ENCODE measurements around the gene XPO6.

The XPO6 gene

GRCh38 chr16:28110977-28111376 lies 100.8 kb downstream of the XPO6 start:
- Histone ChIP-seq H3K4me3 (ENCODE audit: extremely low read depth, insufficient read depth, low read length, poor library complexity, severe bottlenecking) (no peak overlapping the region), H3K36me3 (ENCODE audit: control insufficient read depth, insufficient read depth, low read length) (peaks cover 90% of the 10 kb centered on the region), H3K4me1 (ENCODE audit: control insufficient read depth, insufficient read depth, low read length, poor library complexity, severe bottlenecking) (peaks cover 3% of the 10 kb centered on the region), H3K9me3 (ENCODE audit: control insufficient read depth, low read length) (no peaks in the 10 kb centered on the region), H3K27ac (ENCODE audit: low read depth, low read length, severe bottlenecking) (no peak overlapping the region)
- WGBS, 2 experiments (ENCODE audit: insufficient coverage in 2 of 2), result no CpG with 5 or more reads among the region's 2 CpGs

GRCh38 chr16:28110479-28110878 lies 101.3 kb downstream of the XPO6 start:
- Histone ChIP-seq H3K36me3 (ENCODE audit: control insufficient read depth, insufficient read depth, low read length) (peaks cover 90% of the 10 kb centered on the region), H3K4me1 (ENCODE audit: control insufficient read depth, insufficient read depth, low read length, poor library complexity, severe bottlenecking) (peaks cover 3% of the 10 kb centered on the region), H3K4me3 (ENCODE audit: extremely low read depth, insufficient read depth, low read length, poor library complexity, severe bottlenecking) (no peak overlapping the region), H3K9me3 (ENCODE audit: control insufficient read depth, low read length) (no peaks in the 10 kb centered on the region), H3K27ac (ENCODE audit: low read depth, low read length, severe bottlenecking) (no peak overlapping the region)
- 82 to 90% methylated on average over 2 to 3 of the region's 5 CpGs for WGBS, 2 experiments (ENCODE audit: insufficient coverage in 2 of 2)

- Histone ChIP-seq H3K4me3 (ENCODE audit: extremely low read depth, insufficient read depth, low read length, poor library complexity, severe bottlenecking) (no peak overlapping the region), H3K9me3 (ENCODE audit: control insufficient read depth, low read length) (no peaks in the 10 kb centered on the region), H3K4me1 (ENCODE audit: control insufficient read depth, insufficient read depth, low read length, poor library complexity, severe bottlenecking) (peaks cover 3% of the 10 kb centered on the region), H3K36me3 (ENCODE audit: control insufficient read depth, insufficient read depth, low read length) (peaks cover 92% of the 10 kb centered on the region), H3K27ac (ENCODE audit: low read depth, low read length, severe bottlenecking) (no peak overlapping the region)
- WGBS, 2 experiments (ENCODE audit: insufficient coverage in 2 of 2), result 96 to 100% methylated on average over 1 to 2 of the region's 3 CpGs
Observed at GRCh38 chr16:28110074-28110473, 101.7 kb downstream of the XPO6 start.

- Histone ChIP-seq H3K4me1 (ENCODE audit: control insufficient read depth, insufficient read depth, low read length, poor library complexity, severe bottlenecking) (peaks cover 3% of the 10 kb centered on the region), H3K4me3 (ENCODE audit: extremely low read depth, insufficient read depth, low read length, poor library complexity, severe bottlenecking) (no peak overlapping the region), H3K36me3 (ENCODE audit: control insufficient read depth, insufficient read depth, low read length) (peaks cover 94% of the 10 kb centered on the region), H3K9me3 (ENCODE audit: control insufficient read depth, low read length) (no peaks in the 10 kb centered on the region), H3K27ac (ENCODE audit: low read depth, low read length, severe bottlenecking) (no peak overlapping the region)
- 84 to 89% methylated on average over 9 to 10 of the region's 12 CpGs for WGBS, 2 experiments (ENCODE audit: insufficient coverage in 2 of 2)
Observed at GRCh38 chr16:28108590-28109247, 103.0 kb downstream of the XPO6 start.

- no peaks in the 10 kb centered on the region for H3K4me1 ChIP-seq (ENCODE audit: control insufficient read depth, insufficient read depth, low read length, poor library complexity, severe bottlenecking)
- H3K36me3 ChIP-seq (ENCODE audit: control insufficient read depth, insufficient read depth, low read length), result peaks cover 96% of the 10 kb centered on the region
- no peak overlapping the region for H3K4me3 ChIP-seq (ENCODE audit: extremely low read depth, insufficient read depth, low read length, poor library complexity, severe bottlenecking)
- H3K27ac ChIP-seq (ENCODE audit: low read depth, low read length, severe bottlenecking), result no peak overlapping the region
- no peaks in the 10 kb centered on the region for H3K9me3 ChIP-seq (ENCODE audit: control insufficient read depth, low read length)
- WGBS, 2 experiments (ENCODE audit: insufficient coverage in 2 of 2), result 97 to 98% methylated on average over 3 to 8 of the region's 8 CpGs
Observed at GRCh38 chr16:28107232-28107631, 104.5 kb downstream of the XPO6 start.

- no peak overlapping the region for H3K27ac ChIP-seq (ENCODE audit: low read depth, low read length, severe bottlenecking)
- WGBS, 2 experiments (ENCODE audit: insufficient coverage in 2 of 2), result 94 to 95% methylated on average over 2 to 4 of the region's 5 CpGs
- H3K4me3 ChIP-seq (ENCODE audit: extremely low read depth, insufficient read depth, low read length, poor library complexity, severe bottlenecking), result no peak overlapping the region
- H3K4me1 ChIP-seq (ENCODE audit: control insufficient read depth, insufficient read depth, low read length, poor library complexity, severe bottlenecking), result no peaks in the 10 kb centered on the region
- H3K9me3 ChIP-seq (ENCODE audit: control insufficient read depth, low read length), result no peaks in the 10 kb centered on the region
- peaks cover 96% of the 10 kb centered on the region for H3K36me3 ChIP-seq (ENCODE audit: control insufficient read depth, insufficient read depth, low read length)
Observed at GRCh38 chr16:28106467-28107215, 105.1 kb downstream of the XPO6 start.

GRCh38 chr16:28105954-28106353 lies 105.8 kb downstream of the XPO6 start:
- WGBS, 2 experiments (ENCODE audit: insufficient coverage in 2 of 2), result 83 to 100% methylated on average over 4 to 5 of the region's 7 CpGs
- Histone ChIP-seq H3K9me3 (ENCODE audit: control insufficient read depth, low read length) (no peaks in the 10 kb centered on the region), H3K36me3 (ENCODE audit: control insufficient read depth, insufficient read depth, low read length) (peaks cover 98% of the 10 kb centered on the region), H3K4me1 (ENCODE audit: control insufficient read depth, insufficient read depth, low read length, poor library complexity, severe bottlenecking) (no peaks in the 10 kb centered on the region), H3K27ac (ENCODE audit: low read depth, low read length, severe bottlenecking) (no peak overlapping the region), H3K4me3 (ENCODE audit: extremely low read depth, insufficient read depth, low read length, poor library complexity, severe bottlenecking) (no peak overlapping the region)

- no peaks in the 10 kb centered on the region for H3K4me1 ChIP-seq (ENCODE audit: control insufficient read depth, insufficient read depth, low read length, poor library complexity, severe bottlenecking)
- WGBS, 2 experiments (ENCODE audit: insufficient coverage in 2 of 2), result 87 to 96% methylated on average over 3 of the region's 3 CpGs
- no peaks in the 10 kb centered on the region for H3K9me3 ChIP-seq (ENCODE audit: control insufficient read depth, low read length)
- H3K27ac ChIP-seq (ENCODE audit: low read depth, low read length, severe bottlenecking), result no peak overlapping the region
- H3K36me3 ChIP-seq (ENCODE audit: control insufficient read depth, insufficient read depth, low read length), result peaks cover 98% of the 10 kb centered on the region
- no peak overlapping the region for H3K4me3 ChIP-seq (ENCODE audit: extremely low read depth, insufficient read depth, low read length, poor library complexity, severe bottlenecking)
Observed at GRCh38 chr16:28105297-28105696, 106.5 kb downstream of the XPO6 start.

GRCh38 chr16:28104404-28104803 lies 107.4 kb downstream of the XPO6 start:
- H3K36me3 ChIP-seq (ENCODE audit: control insufficient read depth, insufficient read depth, low read length), result peaks cover 100% of the 10 kb centered on the region
- no peaks in the 10 kb centered on the region for H3K9me3 ChIP-seq (ENCODE audit: control insufficient read depth, low read length)
- WGBS, 2 experiments (ENCODE audit: insufficient coverage in 2 of 2), result 95 to 97% methylated on average over 14 to 16 of the region's 16 CpGs

GRCh38 chr16:28103516-28104170 lies 108.1 kb downstream of the XPO6 start:
- 92 to 95% methylated on average over 14 of the region's 14 CpGs for WGBS, 2 experiments (ENCODE audit: insufficient coverage in 2 of 2)
- Histone ChIP-seq H3K4me3 (ENCODE audit: extremely low read depth, insufficient read depth, low read length, poor library complexity, severe bottlenecking) (no peak overlapping the region), H3K27ac (ENCODE audit: low read depth, low read length, severe bottlenecking) (no peak overlapping the region), H3K9me3 (ENCODE audit: control insufficient read depth, low read length) (no peaks in the 10 kb centered on the region), H3K4me1 (ENCODE audit: control insufficient read depth, insufficient read depth, low read length, poor library complexity, severe bottlenecking) (no peaks in the 10 kb centered on the region), H3K36me3 (ENCODE audit: control insufficient read depth, insufficient read depth, low read length) (peaks cover 100% of the 10 kb centered on the region)

More at GRCh38 chr16:28104404-28104803, 107.4 kb downstream of the XPO6 start:
- Histone ChIP-seq H3K4me3 (ENCODE audit: extremely low read depth, insufficient read depth, low read length, poor library complexity, severe bottlenecking) (no peak overlapping the region), H3K27ac (ENCODE audit: low read depth, low read length, severe bottlenecking) (no peak overlapping the region), H3K4me1 (ENCODE audit: control insufficient read depth, insufficient read depth, low read length, poor library complexity, severe bottlenecking) (no peaks in the 10 kb centered on the region)
